Upper lobe of left lung (tissue), 6 donors: ENCODE data around the gene PPP2R2C. TPM values are rescaled to one million over a fixed set of nuclear protein-coding genes. Genes with fewer than 3 reads are reported as not detected.
A peak's percentile ranks its signal among the peaks of the same experiment; 100 is the strongest.

Experiments
- ATAC-seq, 2 donors: fragments of 200-7000 bp; cut with Tn5 transposase; one replicate each; pipeline ENCODE4 v1.9.1; 2022; ENCODE audit warnings: mild to moderate bottlenecking in 2 of 2, moderate library complexity in 2 of 2; ENCODE audit not compliant: low FRiP score in 2 of 2
- DNase-seq, 2 donors: peaks; one replicate each; pipeline ENCODE4 v3.0.0-alpha.2; 2019 to 2020
- H3K27ac ChIP-seq, 4 donors: fragments of 200-600 bp; sonication (generic); one replicate each; pipeline ENCODE4 v1.5.1; 2016 to 2019
- H3K27me3 ChIP-seq, 4 donors: fragments of 200-600 bp; sonication (generic); one replicate each; pipeline ENCODE4 v1.5.1; 2017 to 2019
- H3K36me3 ChIP-seq, 4 donors: fragments of 200-600 bp; sonication (generic); one replicate each; pipeline ENCODE4 v1.5.1; 2016 to 2019
- H3K4me1 ChIP-seq, 4 donors: fragments of 200-600 bp; sonication (generic); one replicate each; pipeline ENCODE4 v1.5.1; 2018 to 2019
- H3K4me3 ChIP-seq, 4 donors: fragments of 200-600 bp; sonication (generic); one replicate each; pipeline ENCODE4 v1.5.1; 2017 to 2019; ENCODE audit warnings: mild to moderate bottlenecking in 2 of 4, moderate library complexity in 1 of 4
- H3K9me3 ChIP-seq, 4 donors: fragments of 200-600 bp; sonication (generic); one replicate each; pipeline ENCODE4 v1.5.1; 2018 to 2019
- EP300 ChIP-seq, 4 donors: sonication (generic); formaldehyde crosslinking; IDR thresholded peaks; one replicate each; pipeline ENCODE4 v1.5.1; 2017; ENCODE audit warnings: antibody characterized with exemption in 4 of 4, control low read depth in 2 of 4
- POLR2A ChIP-seq, 4 donors: fragments of 450-650 bp; IDR thresholded peaks; one replicate each; pipeline ENCODE4 v1.5.1; 2016 to 2017; ENCODE audit warnings: antibody characterized with exemption in 4 of 4, mild to moderate bottlenecking in 2 of 4
- POLR2AphosphoS5 ChIP-seq, 2 donors: sonication (generic); formaldehyde crosslinking; IDR thresholded peaks; one replicate each; pipeline ENCODE4 v1.5.1; 2017; ENCODE audit warnings: antibody characterized with exemption in 2 of 2
- WGBS, 2 donors: methylation state at CpG; one replicate each; pipeline ENCODE4 v1.1.5; 2017 to 2018; 5-methylcytosine and 5-hydroxymethylcytosine counted together
- total RNA-seq, 6 donors: library from RNA; depleted of rRNA in 4 of 6; stranded (reverse); fragments of >200 nt in 4 of 6; gene quantifications; one replicate each; pipeline versions ENCODE4 v1.1.0 to v1.2.1, GENCODE V29; 2016 to 2021
- TF ChIP-seq, protein P1 (sequence below), 6 experiments: fragments of 450-650 bp in 4 of 6; fragments of 200-600 bp in 2 of 6; sonication (generic) in 2 of 6; IDR thresholded peaks; one replicate each; pipeline ENCODE4 v1.5.1; 2016 to 2019; ENCODE audit warnings: antibody characterized with exemption in 6 of 6
- donor health status: DM: no; HTN: no; CAD: no; lungs with moderate emphysema.
- donor health status: DM: no; HTN: yes; CAD: no; lungs with severe emphysema.

The PPP2R2C gene
- total RNA-seq, 6 donors from 2014 or later = 0.09 to 0.17 TPM; not detected in 4

DNA sequence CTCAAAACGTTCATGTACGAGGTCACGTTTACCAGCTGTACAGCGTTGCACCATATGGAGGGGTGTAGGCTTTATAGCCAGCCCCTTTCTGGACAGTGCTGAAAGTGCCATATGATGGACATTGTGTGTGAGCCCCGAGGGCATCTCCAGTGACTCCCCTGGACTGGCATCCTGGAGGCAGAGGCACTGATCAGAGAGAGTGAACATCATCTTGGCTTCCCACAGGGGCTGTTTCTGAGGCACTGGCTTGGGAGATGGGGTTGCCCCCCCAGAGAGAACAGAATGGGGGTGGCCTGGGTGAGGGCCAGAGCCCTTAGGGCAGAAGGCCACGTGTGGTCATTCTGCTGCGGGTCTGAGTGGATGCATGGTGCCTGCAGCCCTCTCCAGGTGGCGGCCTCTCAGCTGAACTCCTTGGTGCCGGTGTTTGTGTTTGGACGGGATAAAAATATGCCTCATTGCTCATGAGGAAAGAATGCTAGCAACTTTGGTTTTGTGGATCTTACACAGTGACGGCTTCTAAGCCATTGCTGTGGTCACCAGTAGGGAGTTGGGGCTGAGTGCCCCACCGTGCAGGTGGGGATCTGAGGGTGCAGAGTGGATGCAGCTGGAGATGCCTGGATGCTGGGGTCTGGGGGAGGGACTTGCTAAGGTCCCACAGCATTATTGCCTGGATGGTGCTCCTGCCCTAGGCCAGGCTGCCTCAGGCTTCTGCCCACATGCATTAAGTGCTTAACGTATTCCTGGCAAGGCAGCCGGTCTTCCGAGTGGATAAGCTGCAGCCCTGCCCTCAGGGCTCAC is 199.4 kb downstream of the PPP2R2C start:
- Histone ChIP-seq H3K9me3 (no peaks in the 10 kb centered on the region), H3K27ac (peak overlapping the region; percentile 63 to 87 (median 86)), H3K4me1 (peaks cover 56 to 87% (median 71%) of the 10 kb centered on the region in 4 donors), H3K27me3 (no peaks in the 10 kb centered on the region), H3K36me3 (peaks cover 0 to 5% (median 0%) of the 10 kb centered on the region in 4 donors), H3K4me3 (no peak overlapping the region)
- TF ChIP-seq EP300 (IDR thresholded peaks at IDR 0.05) (no peak), POLR2A (IDR thresholded peaks at IDR 0.05) (peak in 1 of 4 donors; percentile 19), POLR2AphosphoS5 (IDR thresholded peaks at IDR 0.05) (peak in 1 of 2 donors; percentile 8)
- 52 to 55% methylated on average over 10 to 15 of the region's 15 CpGs for WGBS, 2 donors
- DNase-seq (peak; percentile 29 to 51), ATAC-seq (peak in 1 of 2 donors; percentile 51)

DNA sequence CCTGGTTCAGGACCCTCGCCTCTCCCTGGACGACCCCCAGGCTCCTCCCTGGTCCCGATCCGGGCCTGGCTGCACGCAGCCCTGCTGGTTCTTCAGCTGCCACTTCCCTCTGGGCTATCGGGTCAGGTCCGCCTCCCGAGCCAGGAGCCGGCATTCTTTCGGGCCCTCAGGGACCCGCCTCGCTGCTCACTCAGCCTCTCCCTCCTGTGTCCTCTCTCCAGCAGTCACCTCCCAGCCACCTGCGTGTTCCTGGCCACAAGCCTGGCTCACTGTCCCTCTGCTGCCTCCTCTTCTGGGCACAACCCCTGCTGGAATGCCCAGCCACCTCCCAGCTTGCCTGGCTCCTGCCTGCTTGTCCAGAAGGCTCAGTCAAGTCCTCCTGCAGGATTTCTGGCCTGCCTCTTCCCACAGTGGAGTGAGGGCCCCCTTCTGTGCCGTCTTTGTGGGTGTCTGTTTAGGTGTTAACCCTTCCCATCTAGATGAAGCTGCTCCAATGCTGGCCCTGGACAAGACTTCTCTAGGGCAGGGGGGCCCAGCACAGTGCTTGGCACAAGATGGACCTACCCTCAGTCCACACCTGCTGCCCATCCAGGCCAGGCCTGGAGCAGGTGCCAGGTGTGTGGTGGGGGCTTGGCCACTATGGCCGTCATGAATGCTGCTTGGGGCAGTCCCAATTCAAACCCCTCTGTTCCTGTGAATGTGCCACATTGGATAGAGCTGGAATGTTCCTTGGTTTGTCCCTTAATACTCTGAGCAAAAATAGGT is 200.5 kb downstream of the PPP2R2C start:
- Histone ChIP-seq H3K4me1 (peaks cover 48 to 81% (median 61%) of the 10 kb centered on the region in 4 donors), H3K36me3 (no peaks in the 10 kb centered on the region), H3K4me3 (peak overlapping the region in 3 of 4 donors; percentile 91 to 94 (median 92)), H3K27me3 (no peaks in the 10 kb centered on the region), H3K9me3 (no peaks in the 10 kb centered on the region), H3K27ac (peak overlapping the region; percentile 84 to 87 (median 86))
- DNase-seq (peak; percentile 85 to 87), ATAC-seq (peak in 1 of 2 donors; percentile 77)
- TF ChIP-seq POLR2AphosphoS5 (IDR thresholded peaks at IDR 0.05) (peak in 1 of 2 donors; percentile 37), EP300 (IDR thresholded peaks at IDR 0.05) (peak in 1 of 4 donors; percentile 10), POLR2A (IDR thresholded peaks at IDR 0.05) (peak in 2 of 4 donors; percentile 27 to 59)
- TF ChIP-seq, protein P1, sequence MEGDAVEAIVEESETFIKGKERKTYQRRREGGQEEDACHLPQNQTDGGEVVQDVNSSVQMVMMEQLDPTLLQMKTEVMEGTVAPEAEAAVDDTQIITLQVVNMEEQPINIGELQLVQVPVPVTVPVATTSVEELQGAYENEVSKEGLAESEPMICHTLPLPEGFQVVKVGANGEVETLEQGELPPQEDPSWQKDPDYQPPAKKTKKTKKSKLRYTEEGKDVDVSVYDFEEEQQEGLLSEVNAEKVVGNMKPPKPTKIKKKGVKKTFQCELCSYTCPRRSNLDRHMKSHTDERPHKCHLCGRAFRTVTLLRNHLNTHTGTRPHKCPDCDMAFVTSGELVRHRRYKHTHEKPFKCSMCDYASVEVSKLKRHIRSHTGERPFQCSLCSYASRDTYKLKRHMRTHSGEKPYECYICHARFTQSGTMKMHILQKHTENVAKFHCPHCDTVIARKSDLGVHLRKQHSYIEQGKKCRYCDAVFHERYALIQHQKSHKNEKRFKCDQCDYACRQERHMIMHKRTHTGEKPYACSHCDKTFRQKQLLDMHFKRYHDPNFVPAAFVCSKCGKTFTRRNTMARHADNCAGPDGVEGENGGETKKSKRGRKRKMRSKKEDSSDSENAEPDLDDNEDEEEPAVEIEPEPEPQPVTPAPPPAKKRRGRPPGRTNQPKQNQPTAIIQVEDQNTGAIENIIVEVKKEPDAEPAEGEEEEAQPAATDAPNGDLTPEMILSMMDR (IDR thresholded peaks at IDR 0.05) = no peak
- WGBS, 2 donors = 55 to 59% methylated on average over 9 to 15 of the region's 15 CpGs

DNA sequence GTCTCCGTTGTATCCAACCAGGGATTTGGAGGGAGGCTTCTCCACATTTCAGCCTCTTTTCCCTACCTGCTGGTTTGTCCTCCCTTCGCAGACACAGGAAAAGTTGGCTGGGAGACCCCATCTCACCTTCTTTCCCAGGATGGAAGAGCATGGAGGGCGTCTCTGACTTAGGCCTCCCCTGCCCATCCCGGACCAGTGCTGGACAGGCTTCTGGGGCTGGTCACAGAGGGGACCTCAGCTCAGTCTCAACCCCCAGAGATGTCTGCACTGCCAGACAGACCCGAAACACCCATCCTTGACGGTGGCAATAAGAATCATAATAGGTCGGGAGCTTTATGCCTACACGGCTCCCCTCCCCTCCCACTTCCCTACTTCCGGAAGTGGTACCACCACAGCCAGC is 201.2 kb downstream of the PPP2R2C start:
- H3K9me3 ChIP-seq = no peaks in the 10 kb centered on the region
- no peak for ATAC-seq
- WGBS, 2 donors = 61 to 72% methylated on average over 9 of the region's 9 CpGs
- H3K27ac ChIP-seq = peak overlapping the region; percentile 84 to 87 (median 86)
- H3K4me1 ChIP-seq = peaks cover 43 to 74% (median 55%) of the 10 kb centered on the region in 4 donors
- H3K4me3 ChIP-seq = peak overlapping the region in 3 of 4 donors; percentile 91 to 94 (median 92)
- no peaks in the 10 kb centered on the region for H3K27me3 ChIP-seq
- TF ChIP-seq, protein P1 (IDR thresholded peaks at IDR 0.05) = no peak
- no peak for TF ChIP-seq POLR2AphosphoS5 (IDR thresholded peaks at IDR 0.05)
- no peak for TF ChIP-seq EP300 (IDR thresholded peaks at IDR 0.05)
- no peak for TF ChIP-seq POLR2A (IDR thresholded peaks at IDR 0.05)
- no peaks in the 10 kb centered on the region for H3K36me3 ChIP-seq
- DNase-seq = no peak

DNA sequence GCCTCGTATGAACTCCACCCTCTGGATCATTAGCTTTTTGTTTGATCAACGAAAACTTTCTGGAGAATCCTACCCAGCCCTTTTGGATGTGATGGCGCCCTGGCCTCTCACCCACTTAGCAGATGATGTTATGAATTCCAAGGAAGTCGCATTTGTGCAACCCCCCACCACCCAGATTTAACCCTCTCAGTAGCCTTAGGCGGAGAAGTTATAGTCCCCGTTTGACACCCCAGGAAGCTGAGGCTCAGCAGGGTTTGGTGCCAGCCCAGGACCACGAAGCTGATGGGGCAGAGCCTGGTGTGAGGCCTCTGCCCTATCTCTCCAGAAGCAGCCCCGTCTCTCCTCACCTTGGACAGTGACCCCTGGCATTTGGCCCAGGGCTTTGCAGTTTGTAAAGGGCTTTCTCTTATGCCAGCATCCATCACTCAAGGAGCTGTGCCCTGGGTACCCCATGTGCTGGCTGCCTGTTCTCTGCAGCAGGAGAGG is 201.7 kb downstream of the PPP2R2C start:
- no peaks in the 10 kb centered on the region for H3K36me3 ChIP-seq
- TF ChIP-seq EP300 (IDR thresholded peaks at IDR 0.05) (no peak), POLR2AphosphoS5 (IDR thresholded peaks at IDR 0.05) (no peak), POLR2A (IDR thresholded peaks at IDR 0.05) (no peak)
- TF ChIP-seq, protein P1 (IDR thresholded peaks at IDR 0.05) = no peak
- DNase-seq = no peak
- no peaks in the 10 kb centered on the region for H3K27me3 ChIP-seq
- peaks cover 38 to 69% (median 50%) of the 10 kb centered on the region in 4 donors for H3K4me1 ChIP-seq
- peak overlapping the region; percentile 84 to 94 (median 92) for H3K4me3 ChIP-seq
- H3K27ac ChIP-seq = peak overlapping the region; percentile 84 to 87 (median 86)
- 8 to 24% methylated on average over 4 to 8 of the region's 8 CpGs for WGBS, 2 donors
- ATAC-seq = no peak
- H3K9me3 ChIP-seq = no peaks in the 10 kb centered on the region

Other genes with a start within 250 kb of the PPP2R2C start
- gene WFS1, start 202.8 kb downstream of the PPP2R2C start, total RNA-seq = 100 to 1,000 TPM in 3 of 6 donors, 10 to 100 TPM in 3; 88.8 to 180 (median 105) TPM
- 10 to 100 TPM; 17.4 to 44.0 (median 35.4) TPM for gene MAN2B2, start 102.6 kb upstream of the PPP2R2C start, total RNA-seq
- 100 to 1,000 TPM; 129 to 256 (median 220) TPM for gene MRFAP1, start 168.1 kb upstream of the PPP2R2C start, total RNA-seq
- 10 to 100 TPM in 2 of 6 donors, 1 to 10 TPM in 2, not detected in 2; 4.1 to 22.4 (median 13.3) TPM for gene S100P, start 221.3 kb upstream of the PPP2R2C start, total RNA-seq
- gene MRFAP1L1, start 237.3 kb upstream of the PPP2R2C start, total RNA-seq = 10 to 100 TPM; 24.6 to 71.3 (median 50.8) TPM
- gene BLOC1S4, start 243.6 kb upstream of the PPP2R2C start, total RNA-seq = 10 to 100 TPM; 11.5 to 26.8 (median 15.3) TPM